Amniotic stem cell (primary cell): Measurements from ENCODE around the gene KIRREL3.

Experiments
- DNase-seq: peaks from one replicate; lab custom pipeline; 2025; lab: John Stamatoyannopoulos, UW

The KIRREL3 gene

GRCh38 chr11:126443120-126443519 is 557.5 kb downstream of the KIRREL3 start:
- no peak for DNase-seq

GRCh38 chr11:126440792-126441514 is 559.6 kb downstream of the KIRREL3 start:
- DNase-seq, result peak; percentile 30

GRCh38 chr11:126440276-126440675 is 560.3 kb downstream of the KIRREL3 start:
- no peak for DNase-seq

GRCh38 chr11:126438691-126439090 is 561.9 kb downstream of the KIRREL3 start:
- no peak for DNase-seq

- no peak for DNase-seq
Observed at GRCh38 chr11:126438272-126438671, 562.3 kb downstream of the KIRREL3 start.

GRCh38 chr11:126437731-126438130 is 562.8 kb downstream of the KIRREL3 start:
- DNase-seq, result no peak

GRCh38 chr11:126436209-126436755 is 564.3 kb downstream of the KIRREL3 start:
- no peak for DNase-seq

- DNase-seq, result no peak
Observed at GRCh38 chr11:126434950-126435335, 565.6 kb downstream of the KIRREL3 start.

- no peak for DNase-seq
Observed at GRCh38 chr11:126433989-126434949, 566.3 kb downstream of the KIRREL3 start.

- DNase-seq, result no peak
Observed at GRCh38 chr11:126433244-126433846, 567.2 kb downstream of the KIRREL3 start.

- no peak for DNase-seq
Observed at GRCh38 chr11:126432525-126432924, 568.0 kb downstream of the KIRREL3 start.

- no peak for DNase-seq
Observed at GRCh38 chr11:126432065-126432461, 568.5 kb downstream of the KIRREL3 start.

GRCh38 chr11:126431401-126432064 is 569.0 kb downstream of the KIRREL3 start:
- peak; percentile 50 for DNase-seq

GRCh38 chr11:126430581-126431335 is 569.8 kb downstream of the KIRREL3 start:
- DNase-seq, result no peak

- no peak for DNase-seq
Observed at GRCh38 chr11:126426820-126427749, 573.5 kb downstream of the KIRREL3 start.

- DNase-seq, result no peak
Observed at GRCh38 chr11:126426106-126426505, 574.5 kb downstream of the KIRREL3 start.

- DNase-seq, result no peak
Observed at GRCh38 chr11:126424471-126425039, 576.0 kb downstream of the KIRREL3 start.

GRCh38 chr11:126423743-126424142 is 576.8 kb downstream of the KIRREL3 start:
- DNase-seq, result no peak

GRCh38 chr11:126423154-126423553 is 577.4 kb downstream of the KIRREL3 start:
- DNase-seq, result no peak

GRCh38 chr11:126422446-126422845 is 578.1 kb downstream of the KIRREL3 start:
- DNase-seq, result no peak
